Hepatocyte (in vitro differentiated cells): ENCODE data around the gene RPP25L.

Experiments
- EZH2 ChIP-seq: fragments of 200-600 bp; sonication (generic); IDR thresholded peaks from 2 replicates; pipeline ENCODE4 v1.6.1; 2016; ENCODE audit warnings: antibody characterized with exemption, mild to moderate bottlenecking, borderline replicate concordance
- EZH2phosphoT487 ChIP-seq: fragments of 200-600 bp; sonication (generic); IDR thresholded peaks from one replicate; pipeline ENCODE4 v1.6.1; 2018; ENCODE audit warnings: antibody characterized with exemption, mild to moderate bottlenecking, low read depth, moderate library complexity; ENCODE audit not compliant: unreplicated experiment, severe bottlenecking

GRCh38 chr9:34646211-34647083 is 34.5 kb upstream of the RPP25L start, which contains the start of gene GALT:
- TF ChIP-seq EZH2 (no peak), EZH2phosphoT487 (no peak)
